Measurements from ENCODE around the gene NCKAP1. TPM values are rescaled to one million over a fixed set of nuclear protein-coding genes. Genes with fewer than 3 reads are reported as not detected.

NCKAP1 gene
- total and polyA plus RNA-seq, 10 of the 15 experiments (the other 5 are each of a cell fraction or from before 2014, with no cell fraction given), result 0.11 to 1.5 (median 0.52) TPM

- TF ChIP-seq HSF1 (IDR thresholded peaks at IDR 0.05; ENCODE audit: low read depth, low read length), result no peak
- TF ChIP-seq ELK1 (IDR thresholded peaks at IDR 0.05; ENCODE audit: low read depth, low read length), result no peak
- no peak for TF ChIP-seq CEBPZ (IDR thresholded peaks at IDR 0.05; ENCODE audit: low read depth, low read length)
- no peak for TF ChIP-seq SREBF1 (IDR thresholded peaks at IDR 0.05; ENCODE audit: low read length)
- no peak for TF ChIP-seq SP1 (IDR thresholded peaks at IDR 0.05; ENCODE audit: low read depth, low read length)
- TF ChIP-seq CBX5 (IDR thresholded peaks at IDR 0.05; ENCODE audit: low read depth), result no peak
- TF ChIP-seq ZZZ3 (IDR thresholded peaks at IDR 0.05; ENCODE audit: control insufficient read depth, insufficient read length, low read depth), result no peak
- TF ChIP-seq, protein P1, sequence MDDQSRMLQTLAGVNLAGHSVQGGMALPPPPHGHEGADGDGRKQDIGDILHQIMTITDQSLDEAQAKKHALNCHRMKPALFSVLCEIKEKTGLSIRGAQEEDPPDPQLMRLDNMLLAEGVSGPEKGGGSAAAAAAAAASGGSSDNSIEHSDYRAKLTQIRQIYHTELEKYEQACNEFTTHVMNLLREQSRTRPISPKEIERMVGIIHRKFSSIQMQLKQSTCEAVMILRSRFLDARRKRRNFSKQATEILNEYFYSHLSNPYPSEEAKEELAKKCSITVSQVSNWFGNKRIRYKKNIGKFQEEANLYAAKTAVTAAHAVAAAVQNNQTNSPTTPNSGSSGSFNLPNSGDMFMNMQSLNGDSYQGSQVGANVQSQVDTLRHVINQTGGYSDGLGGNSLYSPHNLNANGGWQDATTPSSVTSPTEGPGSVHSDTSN (IDR thresholded peaks at IDR 0.05; ENCODE audit: insufficient replicate concordance, low read depth, low read length), result no peak
- TF ChIP-seq MEF2A (IDR thresholded peaks at IDR 0.05; ENCODE audit: insufficient read depth, low read depth, low read length), result no peak
- no peak for TF ChIP-seq ESRRA (IDR thresholded peaks at IDR 0.05; ENCODE audit: low read length)
Observed at GRCh38 chr2:183027443-183027842, 10.8 kb downstream of the NCKAP1 start (continued).
